NCI-H2081 (cell line): ENCODE measurements around the gene PTK7.

ENCODE experiments used
- DNase-seq, 2 experiments: peaks; one replicate each; lab custom pipeline; 2025; lab: John Stamatoyannopoulos, UW

Gene PTK7

GRCh38 chr6:43180058-43180457, 103.9 kb downstream of the PTK7 start:
- no peak for DNase-seq

- no peak for DNase-seq
These were observed 104.9 kb downstream of the PTK7 start for GRCh38 chr6:43180985-43181384.

- no peak for DNase-seq
These were observed 105.5 kb downstream of the PTK7 start for GRCh38 chr6:43181621-43181941.

- peak; percentile 56 to 77 for DNase-seq
These were observed 106.1 kb downstream of the PTK7 start, which contains the start of gene CUL9 for GRCh38 chr6:43181942-43182860. Gene CUL9 (plus strand): TSS chr6:43182196. CDS start chr6:43184311, 2,115 bp downstream.

- DNase-seq: no peak
These were observed 107.3 kb downstream of the PTK7 start for GRCh38 chr6:43183441-43183840.

- no peak for DNase-seq
These were observed 108.3 kb downstream of the PTK7 start for GRCh38 chr6:43184268-43184985.

GRCh38 chr6:43185391-43185985, 109.4 kb downstream of the PTK7 start:
- DNase-seq: no peak

- DNase-seq: no peak
These were observed 109.9 kb downstream of the PTK7 start for GRCh38 chr6:43186019-43186418.

- DNase-seq: no peak
These were observed 110.6 kb downstream of the PTK7 start for GRCh38 chr6:43186706-43187105.

- no peak for DNase-seq
These were observed 111.7 kb downstream of the PTK7 start for GRCh38 chr6:43187821-43188220.

- DNase-seq: no peak
These were observed 112.3 kb downstream of the PTK7 start for GRCh38 chr6:43188426-43188825.

- DNase-seq: no peak
These were observed 113.7 kb downstream of the PTK7 start for GRCh38 chr6:43189776-43190304.

- DNase-seq: no peak
These were observed 116.8 kb downstream of the PTK7 start for GRCh38 chr6:43192911-43193310.

GRCh38 chr6:43193929-43194328, 117.8 kb downstream of the PTK7 start:
- no peak for DNase-seq

- DNase-seq: no peak
These were observed 120.2 kb downstream of the PTK7 start for GRCh38 chr6:43196337-43196736.

GRCh38 chr6:43199912-43200311, 123.8 kb downstream of the PTK7 start:
- DNase-seq: no peak

- no peak for DNase-seq
These were observed 124.4 kb downstream of the PTK7 start for GRCh38 chr6:43200541-43200940.

- no peak for DNase-seq
These were observed 126.3 kb downstream of the PTK7 start for GRCh38 chr6:43202451-43202850.

- DNase-seq: no peak
These were observed 127.1 kb downstream of the PTK7 start for GRCh38 chr6:43203029-43203717.

- DNase-seq: no peak
These were observed 127.6 kb downstream of the PTK7 start for GRCh38 chr6:43203718-43204095.

- DNase-seq: no peak
These were observed 128.4 kb downstream of the PTK7 start for GRCh38 chr6:43204271-43205105.
